Neural progenitor cell (in vitro differentiated cells): ENCODE data around the gene SH3TC1. TPM values are rescaled to one million over a fixed set of nuclear protein-coding genes. Genes with fewer than 3 reads are reported as not detected.

Source experiments
- DNase-seq: peaks from one replicate; pipeline ENCODE4 v3.0.0-alpha.2; 2016; ENCODE audit warnings: low spot score
- H2AFZ ChIP-seq: fragments of 200-600 bp; sonication (generic); replicated peaks from 2 replicates; pipeline ENCODE4 v1.6.1; 2016; ENCODE audit warnings: antibody characterized with exemption
- H3F3A ChIP-seq: fragments of 200-600 bp; sonication (generic); 2 replicates; pipeline ENCODE4 v1.6.1; 2016; ENCODE audit warnings: antibody characterized with exemption, low read depth
- H3K27ac ChIP-seq: fragments of 200-600 bp; sonication (generic); 2 replicates; pipeline ENCODE4 v1.5.1; 2016; ENCODE audit warnings: mild to moderate bottlenecking
- H3K27me3 ChIP-seq: fragments of 200-600 bp; sonication (generic); 2 replicates; pipeline ENCODE4 v1.6.1; 2016; ENCODE audit warnings: mild to moderate bottlenecking, moderate library complexity
- H3K36me3 ChIP-seq: fragments of 200-600 bp; sonication (generic); 2 replicates; pipeline ENCODE4 v1.5.1; 2016
- H3K4me1 ChIP-seq: fragments of 200-600 bp; sonication (generic); 2 replicates; pipeline ENCODE4 v1.6.1; 2016; ENCODE audit warnings: mixed run types
- H3K4me2 ChIP-seq: fragments of 200-600 bp; sonication (generic); 2 replicates; pipeline ENCODE4 v1.6.1; 2016
- H3K4me3 ChIP-seq: fragments of 200-600 bp; sonication (generic); 2 replicates; pipeline ENCODE4 v1.5.1; 2016
- H3K79me2 ChIP-seq: fragments of 200-600 bp; sonication (generic); 2 replicates; pipeline ENCODE4 v1.6.1; 2016; ENCODE audit warnings: low read depth
- H3K9ac ChIP-seq: fragments of 200-600 bp; sonication (generic); 2 replicates; pipeline ENCODE4 v1.6.1; 2016
- H3K9me3 ChIP-seq: fragments of 200-600 bp; sonication (generic); 2 replicates; pipeline ENCODE4 v1.5.1; 2016; ENCODE audit warnings: low read depth
- H4K20me1 ChIP-seq: fragments of 200-600 bp; sonication (generic); 2 replicates; pipeline ENCODE4 v1.6.1; 2016; ENCODE audit warnings: low read depth
- H3K27ac Mint-ChIP-seq: 3 replicates; pipeline ENCODE4 v1.8.0; 2021; ENCODE audit warnings: mixed read lengths
- H3K27me3 Mint-ChIP-seq: 2 replicates; pipeline ENCODE4 v1.8.0; 2022; ENCODE audit warnings: low read depth, mild to moderate bottlenecking, inconsistent platforms, moderate library complexity, mixed read lengths; ENCODE audit not compliant: insufficient read depth
- H3K36me3 Mint-ChIP-seq: 3 replicates; pipeline ENCODE4 v1.8.0; 2021; ENCODE audit warnings: mixed read lengths
- H3K4me1 Mint-ChIP-seq: 3 replicates; pipeline ENCODE4 v1.8.0; 2021; ENCODE audit warnings: mixed read lengths
- H3K4me3 Mint-ChIP-seq: 3 replicates; pipeline ENCODE4 v1.8.0; 2021; ENCODE audit warnings: mild to moderate bottlenecking, moderate library complexity, mixed read lengths
- H3K9me3 Mint-ChIP-seq: 3 replicates; pipeline ENCODE4 v1.8.0; 2020; ENCODE audit warnings: mixed read lengths
- CTCF ChIP-seq: fragments of 200-600 bp; sonication (generic); IDR thresholded peaks from 2 replicates; pipeline ENCODE4 v1.5.1; 2017; ENCODE audit warnings: antibody characterized with exemption, mild to moderate bottlenecking
- EZH2 ChIP-seq: fragments of 200-600 bp; sonication (generic); IDR thresholded peaks from 2 replicates; pipeline ENCODE4 v1.6.1; 2017; ENCODE audit warnings: antibody characterized with exemption, mild to moderate bottlenecking, moderate library complexity
- EZH2phosphoT487 ChIP-seq: fragments of 200-600 bp; sonication (generic); IDR thresholded peaks from 2 replicates; pipeline ENCODE4 v1.6.1; 2017; ENCODE audit warnings: antibody characterized with exemption
- total RNA-seq: library from RNA; depleted of rRNA; stranded (reverse); fragments of >200 nt; gene quantifications from 2 replicates; pipeline ENCODE4 v1.2.3, GENCODE V29; 2015; ENCODE audit warnings: low replicate concordance

Gene SH3TC1
- total RNA-seq, 1 donor from 2014 or later, result 0.22 TPM

- Mint-ChIP-seq H3K4me1 (peaks cover 38% of the 10 kb centered on the region), H3K9me3 (peaks cover 4% of the 10 kb centered on the region), H3K27me3 (peaks cover 2% of the 10 kb centered on the region), H3K27ac (no peak overlapping the region), H3K4me3 (no peak overlapping the region), H3K36me3 (no peaks in the 10 kb centered on the region)
- Histone ChIP-seq H4K20me1 (no peaks in the 10 kb centered on the region), H3K9me3 (no peaks in the 10 kb centered on the region), H3K79me2 (no peaks in the 10 kb centered on the region), H3K4me3 (no peak overlapping the region), H3K4me2 (no peak overlapping the region), H3F3A (no peaks in the 10 kb centered on the region), H3K27ac (no peak overlapping the region), H2AFZ (no peak overlapping the region), H3K27me3 (no peaks in the 10 kb centered on the region), H3K36me3 (no peaks in the 10 kb centered on the region), H3K4me1 (no peaks in the 10 kb centered on the region), H3K9ac (no peak overlapping the region)
- no peak for DNase-seq
- no peak for TF ChIP-seq CTCF
- TF ChIP-seq EZH2, result no peak
- no peak for TF ChIP-seq EZH2phosphoT487
Observed at GRCh38 chr4:8259743-8260430, 60.8 kb downstream of the SH3TC1 start.

- no peak overlapping the region for H3K4me3 ChIP-seq
- peak overlapping the region; percentile 57 for H3K27ac Mint-ChIP-seq
- no peak overlapping the region for H3K4me2 ChIP-seq
- H3K4me1 Mint-ChIP-seq, result peaks cover 38% of the 10 kb centered on the region
- no peaks in the 10 kb centered on the region for H4K20me1 ChIP-seq
- no peaks in the 10 kb centered on the region for H3K9me3 ChIP-seq
- no peaks in the 10 kb centered on the region for H3K4me1 ChIP-seq
- no peak overlapping the region for H3K4me3 Mint-ChIP-seq
- no peak overlapping the region for H2AFZ ChIP-seq
- H3K36me3 ChIP-seq, result no peaks in the 10 kb centered on the region
- TF ChIP-seq CTCF, result no peak
- TF ChIP-seq EZH2, result no peak
- TF ChIP-seq EZH2phosphoT487, result no peak
- peaks cover 2% of the 10 kb centered on the region for H3K27me3 Mint-ChIP-seq
- H3K36me3 Mint-ChIP-seq, result no peaks in the 10 kb centered on the region
- no peak overlapping the region for H3K27ac ChIP-seq
- H3K27me3 ChIP-seq, result no peaks in the 10 kb centered on the region
- no peak for DNase-seq
- no peaks in the 10 kb centered on the region for H3F3A ChIP-seq
- peaks cover 4% of the 10 kb centered on the region for H3K9me3 Mint-ChIP-seq
- no peaks in the 10 kb centered on the region for H3K79me2 ChIP-seq
- H3K9ac ChIP-seq, result no peak overlapping the region
Observed at GRCh38 chr4:8260656-8261111, 61.6 kb downstream of the SH3TC1 start.

- TF ChIP-seq EZH2phosphoT487, result no peak
- no peak for TF ChIP-seq CTCF
- no peak for TF ChIP-seq EZH2
- H3K4me1 ChIP-seq, result no peaks in the 10 kb centered on the region
- H3K79me2 ChIP-seq, result no peaks in the 10 kb centered on the region
- H2AFZ ChIP-seq, result no peak overlapping the region
- no peaks in the 10 kb centered on the region for H4K20me1 ChIP-seq
- no peak overlapping the region for H3K4me3 ChIP-seq
- H3F3A ChIP-seq, result no peaks in the 10 kb centered on the region
- H3K4me2 ChIP-seq, result no peak overlapping the region
- Mint-ChIP-seq H3K4me3 (no peak overlapping the region), H3K27me3 (peaks cover 11% of the 10 kb centered on the region), H3K9me3 (peaks cover 4% of the 10 kb centered on the region), H3K4me1 (peaks cover 39% of the 10 kb centered on the region), H3K27ac (no peak overlapping the region), H3K36me3 (no peaks in the 10 kb centered on the region)
- no peaks in the 10 kb centered on the region for H3K27me3 ChIP-seq
- no peak overlapping the region for H3K9ac ChIP-seq
- H3K9me3 ChIP-seq, result no peaks in the 10 kb centered on the region
- no peak for DNase-seq
- H3K27ac ChIP-seq, result no peak overlapping the region
- no peaks in the 10 kb centered on the region for H3K36me3 ChIP-seq
Observed at GRCh38 chr4:8261851-8262535, 62.9 kb downstream of the SH3TC1 start.
